ENCODE results near the gene ARHGEF7.

ARHGEF7 gene

DNA sequence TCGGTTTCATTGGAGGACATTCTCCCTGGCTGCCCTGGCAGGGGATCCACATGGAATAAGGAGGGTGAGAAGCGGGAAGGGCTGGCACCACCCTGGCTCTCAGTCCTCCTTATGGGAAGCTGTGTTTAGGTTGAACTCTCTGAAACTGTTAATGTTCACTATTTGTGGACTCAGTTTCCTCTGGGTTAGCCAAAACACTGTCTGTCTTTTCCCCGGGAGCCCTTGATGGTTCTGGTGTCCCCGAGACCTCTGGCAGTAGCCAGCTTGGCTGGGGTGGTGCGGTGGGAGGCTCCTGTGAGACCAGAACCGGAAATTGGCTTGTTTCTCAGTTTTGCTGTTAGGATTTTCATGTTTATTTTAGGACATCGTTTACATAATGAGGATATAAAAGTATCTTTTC is 157.0 kb downstream of the ARHGEF7 start:
- DNase-seq (ENCODE audit: low read depth in 2 of 2) = no peak
- H3K4me3 ChIP-seq (replicated peaks in 1 of 2; ENCODE audit: low read depth in 2 of 2, low read length in 2 of 2) = no peak overlapping the region
- TF ChIP-seq, protein P1, sequence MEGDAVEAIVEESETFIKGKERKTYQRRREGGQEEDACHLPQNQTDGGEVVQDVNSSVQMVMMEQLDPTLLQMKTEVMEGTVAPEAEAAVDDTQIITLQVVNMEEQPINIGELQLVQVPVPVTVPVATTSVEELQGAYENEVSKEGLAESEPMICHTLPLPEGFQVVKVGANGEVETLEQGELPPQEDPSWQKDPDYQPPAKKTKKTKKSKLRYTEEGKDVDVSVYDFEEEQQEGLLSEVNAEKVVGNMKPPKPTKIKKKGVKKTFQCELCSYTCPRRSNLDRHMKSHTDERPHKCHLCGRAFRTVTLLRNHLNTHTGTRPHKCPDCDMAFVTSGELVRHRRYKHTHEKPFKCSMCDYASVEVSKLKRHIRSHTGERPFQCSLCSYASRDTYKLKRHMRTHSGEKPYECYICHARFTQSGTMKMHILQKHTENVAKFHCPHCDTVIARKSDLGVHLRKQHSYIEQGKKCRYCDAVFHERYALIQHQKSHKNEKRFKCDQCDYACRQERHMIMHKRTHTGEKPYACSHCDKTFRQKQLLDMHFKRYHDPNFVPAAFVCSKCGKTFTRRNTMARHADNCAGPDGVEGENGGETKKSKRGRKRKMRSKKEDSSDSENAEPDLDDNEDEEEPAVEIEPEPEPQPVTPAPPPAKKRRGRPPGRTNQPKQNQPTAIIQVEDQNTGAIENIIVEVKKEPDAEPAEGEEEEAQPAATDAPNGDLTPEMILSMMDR (IDR thresholded peaks at IDR 0.05; ENCODE audit: low read depth, low read length) = no peak

- H3K4me3 ChIP-seq (replicated peaks in 1 of 2; ENCODE audit: low read depth in 2 of 2, low read length in 2 of 2) = no peak overlapping the region
- no peak for DNase-seq (ENCODE audit: low read depth in 2 of 2)
- TF ChIP-seq, protein P1 (IDR thresholded peaks at IDR 0.05; ENCODE audit: low read depth, low read length) = no peak
Observed at GRCh38 chr13:111275382-111275781, 160.3 kb downstream of the ARHGEF7 start.

- no peak for DNase-seq (ENCODE audit: low read depth in 2 of 2)
- TF ChIP-seq, protein P1 (IDR thresholded peaks at IDR 0.05; ENCODE audit: low read depth, low read length) = no peak
- no peak overlapping the region for H3K4me3 ChIP-seq (replicated peaks in 1 of 2; ENCODE audit: low read depth in 2 of 2, low read length in 2 of 2)
Observed at GRCh38 chr13:111275995-111276618, 161.0 kb downstream of the ARHGEF7 start.

DNA sequence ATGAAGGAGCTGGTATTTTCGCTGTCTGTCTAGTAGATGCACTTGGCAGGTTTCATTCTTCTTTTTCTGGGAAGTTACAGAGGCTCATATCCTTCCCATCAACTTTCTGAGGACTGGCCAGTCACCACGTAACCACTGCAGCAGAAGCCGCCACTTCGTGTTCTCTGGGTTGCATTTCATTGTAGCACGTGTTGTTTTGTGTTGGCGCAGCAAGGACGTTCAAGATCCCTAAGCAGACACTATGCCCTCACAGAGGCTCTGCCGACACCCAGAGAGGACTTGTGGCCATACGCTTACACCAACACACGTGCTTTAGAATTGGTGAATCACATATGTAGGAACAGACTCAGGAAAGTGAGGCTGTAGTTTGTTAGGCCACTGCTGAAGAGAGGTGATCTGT is 163.1 kb downstream of the ARHGEF7 start:
- no peak overlapping the region for H3K4me3 ChIP-seq (replicated peaks in 1 of 2; ENCODE audit: low read depth in 2 of 2, low read length in 2 of 2)
- TF ChIP-seq, protein P1 (IDR thresholded peaks at IDR 0.05; ENCODE audit: low read depth, low read length) = no peak
- DNase-seq (ENCODE audit: low read depth in 2 of 2) = no peak

- TF ChIP-seq, protein P1 (IDR thresholded peaks at IDR 0.05; ENCODE audit: low read depth, low read length) = no peak
- no peak for DNase-seq (ENCODE audit: low read depth in 2 of 2)
- no peak overlapping the region for H3K4me3 ChIP-seq (replicated peaks in 1 of 2; ENCODE audit: low read depth in 2 of 2, low read length in 2 of 2)
Observed at GRCh38 chr13:111278743-111279652, 163.9 kb downstream of the ARHGEF7 start.

GRCh38 chr13:111280226-111280625 is 165.1 kb downstream of the ARHGEF7 start:
- DNase-seq (ENCODE audit: low read depth in 2 of 2) = no peak
- H3K4me3 ChIP-seq (replicated peaks in 1 of 2; ENCODE audit: low read depth in 2 of 2, low read length in 2 of 2) = no peak overlapping the region
- TF ChIP-seq, protein P1 (IDR thresholded peaks at IDR 0.05; ENCODE audit: low read depth, low read length) = no peak
